Ecto neural progenitor cell (in vitro differentiated cells): ENCODE results near the gene SSTR5.

Experiments
- DNase-seq: peaks from one replicate; pipeline ENCODE4 v3.0.0-alpha.2; 2018; ENCODE audit warnings: low spot score

The SSTR5 gene

DNA sequence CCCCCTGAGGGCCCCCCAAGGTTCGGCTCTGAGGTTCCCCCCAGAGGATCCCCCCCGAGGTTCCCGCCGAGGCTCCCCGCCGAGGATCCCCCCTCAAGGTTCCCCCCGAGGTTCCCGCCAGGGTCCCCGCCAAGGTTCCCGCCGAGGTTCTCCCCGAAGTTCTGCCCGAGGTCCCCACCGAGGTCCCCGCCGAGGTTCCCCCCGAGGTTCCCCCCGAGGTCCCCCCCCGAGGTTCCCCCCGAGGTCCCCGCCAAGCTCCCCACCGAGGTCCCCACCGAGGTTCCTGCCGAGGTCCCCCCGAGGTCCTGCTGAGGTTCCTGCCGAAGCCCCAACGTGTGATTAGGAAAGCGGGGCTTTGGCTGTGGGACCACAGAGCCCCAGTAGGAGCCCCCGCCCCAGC is 32.2 kb upstream of the SSTR5 start:
- DNase-seq = no peak

GRCh38 chr16:1042049-1042744 is 30.4 kb upstream of the SSTR5 start:
- no peak for DNase-seq

DNA sequence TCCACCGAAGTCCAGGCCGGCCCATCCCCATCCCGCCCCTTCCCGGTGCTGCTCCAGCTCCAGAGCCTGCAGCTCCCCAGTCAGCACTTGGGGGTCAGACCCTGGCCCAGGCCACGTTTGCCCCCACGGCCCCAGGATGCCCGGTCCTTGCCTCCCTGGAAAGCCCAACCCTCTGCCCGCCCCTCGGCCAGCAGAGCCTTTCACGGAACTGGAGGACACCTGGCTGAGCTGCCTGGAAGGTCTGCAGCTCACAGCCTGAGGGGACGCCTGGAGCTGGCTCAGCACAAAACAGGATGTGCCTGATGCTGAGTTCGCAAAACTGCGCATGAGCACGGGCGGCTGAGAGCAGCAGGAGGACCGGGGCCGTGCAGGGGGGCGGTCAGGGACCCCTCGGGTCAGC is 29.7 kb upstream of the SSTR5 start:
- no peak for DNase-seq

GRCh38 chr16:1043881-1044451 is 28.6 kb upstream of the SSTR5 start:
- no peak for DNase-seq

DNA sequence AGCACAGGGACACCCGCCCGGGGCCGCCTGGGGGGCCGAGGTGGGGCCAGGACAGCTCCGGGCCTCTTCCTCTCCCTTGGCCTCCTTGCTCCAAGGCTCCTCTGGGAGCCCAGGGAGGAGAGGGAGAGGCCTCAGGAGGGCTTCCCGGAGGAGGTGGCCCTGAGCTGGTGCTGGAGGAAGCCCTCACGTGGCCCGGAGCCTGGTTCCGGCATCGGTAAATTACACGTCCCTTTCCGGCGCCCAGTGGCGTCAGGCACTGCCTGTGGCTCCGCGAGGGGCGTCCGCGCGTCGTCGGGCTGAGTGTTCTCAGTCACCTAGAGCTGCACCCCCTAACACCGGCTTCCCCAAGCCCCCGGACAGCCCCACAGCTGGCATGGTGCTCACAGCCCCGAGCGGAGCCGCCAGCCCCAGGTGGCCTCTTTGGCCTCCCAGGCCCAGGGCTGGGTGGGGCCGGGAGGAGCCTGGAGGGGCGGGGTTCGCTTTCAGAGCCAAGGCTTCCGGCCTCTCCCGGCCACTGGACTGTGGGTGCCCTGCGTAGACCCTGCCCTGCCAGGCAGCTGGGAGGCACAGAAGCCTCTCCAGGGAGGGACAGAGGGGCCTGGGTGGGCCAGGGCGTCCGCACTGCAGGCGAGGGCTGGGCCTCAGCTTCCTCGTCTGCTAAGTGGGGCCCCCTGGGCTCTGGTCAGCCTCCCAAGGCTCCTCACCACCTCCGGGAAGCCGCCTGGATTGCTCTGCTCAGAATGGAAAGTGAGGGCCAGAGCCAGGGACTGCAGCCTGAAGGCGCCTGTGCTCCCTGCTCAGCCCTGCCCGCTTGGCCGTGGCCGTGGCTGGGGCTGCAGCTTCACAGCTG is 27.9 kb upstream of the SSTR5 start:
- no peak for DNase-seq

DNA sequence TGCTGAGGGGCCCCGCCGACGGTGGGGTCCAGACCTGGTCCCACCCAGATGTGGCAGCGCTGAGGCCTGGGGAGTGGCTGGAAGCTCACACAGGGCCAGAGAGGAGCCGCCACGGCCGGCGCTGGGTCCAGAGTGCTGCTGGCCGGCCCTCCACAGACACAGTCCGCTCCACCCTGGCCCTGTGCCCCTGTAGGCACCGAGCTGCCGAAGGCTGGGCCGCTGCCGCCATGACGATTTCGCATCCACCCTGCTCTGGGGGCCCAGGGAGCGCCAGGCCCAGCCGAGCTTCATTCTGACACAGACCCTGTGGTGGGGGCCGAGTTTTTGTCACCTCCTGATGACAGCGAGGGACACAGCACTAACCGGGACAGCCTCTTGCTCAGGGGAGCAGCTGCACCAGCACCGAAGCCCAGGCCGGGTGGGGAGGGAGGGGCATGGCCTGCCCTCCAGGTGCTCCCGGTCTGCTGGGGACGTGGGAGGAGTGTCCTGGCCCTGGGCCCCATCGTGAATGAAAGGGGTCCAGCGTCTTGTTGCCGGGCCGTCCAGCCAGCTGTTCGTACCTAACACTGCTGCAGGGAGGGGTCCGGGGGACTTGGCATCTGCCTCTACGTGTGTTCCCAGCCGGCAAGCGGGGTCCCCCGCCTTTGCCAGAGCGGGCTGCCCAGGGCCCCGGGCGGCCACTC is 27.1 kb upstream of the SSTR5 start:
- no peak for DNase-seq

DNA sequence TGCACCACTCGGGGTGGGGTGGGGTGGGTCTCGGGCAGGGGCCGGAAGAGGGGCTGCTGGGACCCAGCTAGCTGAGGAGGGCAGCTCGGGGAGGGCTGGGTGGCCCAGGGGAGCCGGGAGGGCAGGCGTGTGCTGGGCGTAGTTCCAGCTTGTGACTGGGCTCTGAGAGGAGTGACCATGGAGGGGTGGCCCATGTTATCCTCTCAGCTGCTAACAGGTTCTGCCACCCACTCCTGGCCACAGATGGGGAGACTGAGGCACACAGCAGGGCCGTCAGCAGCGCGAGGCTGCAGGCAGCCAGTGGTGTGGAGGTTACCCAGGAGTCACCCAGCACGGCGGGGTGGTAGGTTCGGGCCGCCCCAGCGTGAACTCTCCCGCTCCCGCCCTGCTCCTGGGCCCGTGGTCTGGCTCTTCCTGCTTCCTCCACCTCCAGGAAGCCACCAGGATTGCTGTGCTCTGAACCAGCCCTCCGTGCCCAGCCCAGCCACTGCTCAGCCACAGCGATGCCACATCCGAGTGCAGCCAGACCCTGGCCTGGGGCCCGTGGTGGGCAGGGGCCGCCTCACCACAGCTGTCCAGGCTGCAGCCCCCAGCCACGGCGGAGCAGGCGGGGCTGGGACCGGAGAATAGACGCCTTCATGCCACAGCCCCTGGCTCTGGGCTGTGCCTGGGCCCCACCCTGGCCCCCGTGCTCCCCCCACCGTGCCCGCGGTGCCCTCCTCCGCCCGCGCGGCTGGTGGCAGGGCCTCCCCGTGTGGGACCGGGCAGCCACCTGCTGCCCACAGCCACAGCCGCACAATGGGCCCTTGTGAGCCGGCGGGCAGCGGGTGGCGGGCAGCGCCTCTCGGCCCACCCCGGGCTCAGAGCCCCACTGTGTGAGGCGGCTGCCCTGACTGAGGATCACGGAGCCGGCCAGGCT is 26.3 kb upstream of the SSTR5 start:
- DNase-seq = no peak

DNA sequence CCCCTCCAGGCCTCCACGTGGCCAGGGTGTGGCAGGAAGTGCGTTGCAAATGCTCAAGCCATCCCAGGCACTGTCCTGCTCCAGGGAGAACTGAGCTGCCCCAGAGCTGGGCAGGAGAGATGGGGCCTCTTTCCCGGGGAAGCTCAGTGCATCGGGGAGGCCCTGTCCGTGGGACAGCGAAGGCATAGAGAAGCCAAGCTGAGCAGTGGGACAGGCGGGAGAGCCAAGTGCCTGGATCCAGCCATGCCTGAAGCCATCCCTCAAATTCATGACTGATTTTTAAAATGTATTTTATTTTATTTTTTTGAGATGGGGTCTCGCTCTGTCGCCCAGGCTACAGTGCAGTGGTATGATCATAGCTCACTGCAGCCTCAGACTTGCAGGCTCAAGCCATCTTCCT is 25.4 kb upstream of the SSTR5 start:
- DNase-seq = no peak

DNA sequence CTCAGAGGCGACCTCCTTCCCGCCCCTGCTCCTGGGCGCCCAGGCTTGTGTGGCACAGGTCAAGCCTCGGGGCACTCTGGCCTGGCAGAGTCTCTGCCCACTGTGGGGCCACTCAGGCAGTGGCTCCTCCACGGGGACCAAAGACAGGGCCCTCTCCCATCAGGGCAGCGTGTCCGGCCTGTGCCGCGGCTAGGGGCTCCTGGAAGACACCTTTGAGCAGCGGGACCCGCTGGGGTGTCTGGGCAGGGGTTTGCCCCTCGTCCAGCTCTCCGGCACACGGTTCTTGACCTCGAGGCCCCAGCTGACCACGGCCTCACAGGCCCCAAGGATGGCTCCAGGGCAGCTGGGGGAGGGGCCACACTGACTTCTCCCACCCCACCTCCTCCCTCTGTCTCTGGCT is 24.7 kb upstream of the SSTR5 start:
- DNase-seq = no peak

DNA sequence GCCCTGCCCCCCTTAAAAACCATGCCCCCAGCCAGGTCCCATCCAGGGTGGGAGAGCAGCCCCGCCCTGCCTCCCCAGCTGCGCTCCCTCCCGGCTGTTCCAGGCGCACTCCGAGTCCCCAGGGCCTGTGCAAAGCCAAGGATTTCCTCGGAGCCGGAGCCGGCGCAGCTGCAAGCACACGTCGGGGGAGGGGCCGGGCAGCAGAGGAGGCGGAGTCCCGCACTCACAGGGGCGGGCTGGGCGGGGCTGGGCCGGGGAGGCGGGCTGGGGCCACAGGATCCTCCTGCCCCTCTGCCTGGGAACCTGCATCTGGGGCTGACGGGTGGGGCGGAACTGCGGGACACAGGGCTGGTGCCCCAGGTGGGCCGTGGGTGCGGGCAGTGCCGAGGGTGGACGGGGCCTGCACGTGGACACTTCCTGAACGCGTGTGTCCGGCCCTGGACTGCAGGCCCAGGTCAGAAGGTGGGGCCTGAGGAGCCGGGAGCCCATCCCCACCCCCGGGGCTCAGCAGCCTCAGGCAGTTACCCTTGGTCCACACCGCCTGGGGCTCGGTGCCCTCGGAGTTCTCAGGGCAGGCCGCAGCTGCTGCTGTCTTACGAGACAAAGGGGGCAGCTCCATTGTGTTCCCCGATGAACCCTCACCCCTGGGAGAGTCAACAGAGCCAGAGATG is 24.0 kb upstream of the SSTR5 start:
- peak; percentile 87 for DNase-seq

GRCh38 chr16:1049113-1049975 is 23.2 kb upstream of the SSTR5 start:
- DNase-seq = no peak

- no peak for DNase-seq
Measured at GRCh38 chr16:1049976-1050247, 22.6 kb upstream of the SSTR5 start.

GRCh38 chr16:1050516-1050915 is 22.0 kb upstream of the SSTR5 start:
- no peak for DNase-seq

GRCh38 chr16:1050921-1051320 is 21.6 kb upstream of the SSTR5 start:
- no peak for DNase-seq

GRCh38 chr16:1051446-1051845 is 21.1 kb upstream of the SSTR5 start:
- no peak for DNase-seq

GRCh38 chr16:1052721-1053120 is 19.8 kb upstream of the SSTR5 start:
- DNase-seq = no peak

DNA sequence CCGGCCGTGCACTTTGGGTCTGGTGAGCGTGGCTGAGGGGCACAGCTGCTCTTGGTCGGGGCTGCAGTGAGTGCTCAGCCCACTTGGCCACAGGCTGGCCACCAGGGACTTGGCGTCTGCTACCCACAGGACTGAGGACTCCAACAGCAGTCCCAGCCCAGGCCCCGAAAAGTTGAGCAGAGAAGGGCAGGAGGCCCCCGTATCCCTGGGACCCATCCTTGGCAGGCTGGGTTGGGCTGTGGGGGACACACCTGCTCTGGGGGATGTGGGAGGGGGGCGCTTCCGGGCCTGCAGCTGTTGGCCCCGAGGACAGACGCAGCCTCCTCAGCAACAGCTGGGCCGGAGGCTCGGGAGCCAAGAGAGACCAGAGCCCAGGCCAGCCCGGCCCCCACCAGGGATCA is 19.4 kb upstream of the SSTR5 start:
- no peak for DNase-seq

DNA sequence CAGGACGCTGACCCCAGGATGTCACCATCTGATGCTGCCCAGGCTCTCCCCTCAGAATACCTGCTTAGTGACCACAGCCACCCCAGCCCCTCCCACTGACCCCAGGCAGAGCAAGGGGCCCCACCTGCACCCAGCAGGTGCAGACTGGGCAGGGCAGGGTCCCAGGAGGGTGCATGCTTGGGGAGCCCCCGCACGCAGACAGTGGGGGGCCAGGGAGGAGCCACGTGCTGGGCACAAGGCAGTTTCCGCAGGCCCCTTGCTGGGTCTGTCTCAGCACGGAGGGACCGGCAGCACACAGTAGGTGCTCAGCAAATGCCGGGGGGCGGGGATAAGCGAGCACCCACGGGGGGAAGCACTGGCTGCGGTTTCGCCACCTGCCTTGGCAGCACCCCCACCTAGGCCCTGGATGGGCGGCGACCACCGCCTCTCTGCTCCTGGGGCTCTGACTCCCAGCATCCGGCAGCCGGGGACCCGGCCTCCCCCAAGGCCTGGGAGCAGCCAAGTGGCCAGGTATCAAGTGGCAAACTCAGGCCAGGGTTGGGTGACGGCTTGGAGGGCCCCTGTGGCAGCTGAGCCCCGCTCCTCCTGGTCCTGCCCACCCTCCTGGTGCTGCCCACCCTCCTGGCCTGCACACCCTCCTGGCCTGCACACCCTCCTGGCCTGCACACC is 18.7 kb upstream of the SSTR5 start:
- DNase-seq = no peak

GRCh38 chr16:1054660-1055556 is 17.6 kb upstream of the SSTR5 start:
- DNase-seq = peak; percentile 88
